ENCODE data around the gene ZNF619.

ZNF619 gene

GRCh38 chr3:40465111-40465407, 11.9 kb upstream of the ZNF619 start:
- Histone ChIP-seq H3K36me3 (ENCODE audit: control insufficient read depth, insufficient read depth, low read length) (peaks cover 55% of the 10 kb centered on the region), H3K4me3 (ENCODE audit: low read depth, low read length) (no peak overlapping the region), H3K9ac (ENCODE audit: low read depth, low read length) (no peak overlapping the region), H3K4me1 (ENCODE audit: control insufficient read depth, insufficient read depth, low read length) (no peaks in the 10 kb centered on the region), H3K9me3 (ENCODE audit: control insufficient read depth, insufficient read depth, low read length) (no peaks in the 10 kb centered on the region), H3K27me3 (ENCODE audit: control insufficient read depth, insufficient read depth, low read length) (no peaks in the 10 kb centered on the region), H3K27ac (ENCODE audit: low read depth, low read length) (no peak overlapping the region)

- Histone ChIP-seq H3K9ac (ENCODE audit: low read depth, low read length) (no peak overlapping the region), H3K9me3 (ENCODE audit: control insufficient read depth, insufficient read depth, low read length) (no peaks in the 10 kb centered on the region), H3K27me3 (ENCODE audit: control insufficient read depth, insufficient read depth, low read length) (no peaks in the 10 kb centered on the region), H3K27ac (ENCODE audit: low read depth, low read length) (no peak overlapping the region), H3K4me1 (ENCODE audit: control insufficient read depth, insufficient read depth, low read length) (no peaks in the 10 kb centered on the region), H3K4me3 (ENCODE audit: low read depth, low read length) (no peak overlapping the region), H3K36me3 (ENCODE audit: control insufficient read depth, insufficient read depth, low read length) (peaks cover 51% of the 10 kb centered on the region)
Measured at GRCh38 chr3:40465456-40465855, 11.5 kb upstream of the ZNF619 start.

GRCh38 chr3:40468018-40468417, 8.9 kb upstream of the ZNF619 start:
- no peak overlapping the region for H3K27ac ChIP-seq (ENCODE audit: low read depth, low read length)
- H3K4me3 ChIP-seq (ENCODE audit: low read depth, low read length) = no peak overlapping the region
- no peaks in the 10 kb centered on the region for H3K27me3 ChIP-seq (ENCODE audit: control insufficient read depth, insufficient read depth, low read length)

GRCh38 chr3:40470701-40471100, 6.2 kb upstream of the ZNF619 start:
- Histone ChIP-seq H3K4me3 (ENCODE audit: low read depth, low read length) (no peak overlapping the region), H3K9ac (ENCODE audit: low read depth, low read length) (no peak overlapping the region), H3K36me3 (ENCODE audit: control insufficient read depth, insufficient read depth, low read length) (peaks cover 7% of the 10 kb centered on the region), H3K27me3 (ENCODE audit: control insufficient read depth, insufficient read depth, low read length) (no peaks in the 10 kb centered on the region), H3K4me1 (ENCODE audit: control insufficient read depth, insufficient read depth, low read length) (no peaks in the 10 kb centered on the region), H3K27ac (ENCODE audit: low read depth, low read length) (no peak overlapping the region), H3K9me3 (ENCODE audit: control insufficient read depth, insufficient read depth, low read length) (no peaks in the 10 kb centered on the region)

More at GRCh38 chr3:40468018-40468417, 8.9 kb upstream of the ZNF619 start:
- Histone ChIP-seq H3K4me1 (ENCODE audit: control insufficient read depth, insufficient read depth, low read length) (no peaks in the 10 kb centered on the region), H3K9ac (ENCODE audit: low read depth, low read length) (no peak overlapping the region), H3K36me3 (ENCODE audit: control insufficient read depth, insufficient read depth, low read length) (peaks cover 25% of the 10 kb centered on the region), H3K9me3 (ENCODE audit: control insufficient read depth, insufficient read depth, low read length) (no peaks in the 10 kb centered on the region)

- Histone ChIP-seq H3K4me1 (ENCODE audit: control insufficient read depth, insufficient read depth, low read length) (peaks cover 11% of the 10 kb centered on the region; the same call in 1 of the 2 replicates), H3K27ac (ENCODE audit: low read depth, low read length) (no peak overlapping the region), H3K4me3 (ENCODE audit: low read depth, low read length) (peak overlapping the region; percentile 62), H3K9ac (ENCODE audit: low read depth, low read length) (no peak overlapping the region), H3K27me3 (ENCODE audit: control insufficient read depth, insufficient read depth, low read length) (no peaks in the 10 kb centered on the region), H3K9me3 (ENCODE audit: control insufficient read depth, insufficient read depth, low read length) (no peaks in the 10 kb centered on the region), H3K36me3 (ENCODE audit: control insufficient read depth, insufficient read depth, low read length) (no peaks in the 10 kb centered on the region)
Measured at GRCh38 chr3:40477666-40478065, 744 bp downstream of the ZNF619 start.

- no peak overlapping the region for H3K4me3 ChIP-seq (ENCODE audit: low read depth, low read length)
- H3K4me1 ChIP-seq (ENCODE audit: control insufficient read depth, insufficient read depth, low read length) = no peaks in the 10 kb centered on the region
- no peaks in the 10 kb centered on the region for H3K27me3 ChIP-seq (ENCODE audit: control insufficient read depth, insufficient read depth, low read length)
- H3K36me3 ChIP-seq (ENCODE audit: control insufficient read depth, insufficient read depth, low read length) = peaks cover 3% of the 10 kb centered on the region; the same call in 1 of the 2 replicates
- H3K9me3 ChIP-seq (ENCODE audit: control insufficient read depth, insufficient read depth, low read length) = peaks cover 15% of the 10 kb centered on the region
- no peak overlapping the region for H3K9ac ChIP-seq (ENCODE audit: low read depth, low read length)
- H3K27ac ChIP-seq (ENCODE audit: low read depth, low read length) = no peak overlapping the region
Measured at GRCh38 chr3:40487172-40487571, 10.2 kb downstream of the ZNF619 start.

- 0 out of 2 replicates have a peak, but pooled peaks cover 2% of the 10 kb centered on the region for H3K4me1 ChIP-seq (ENCODE audit: control insufficient read depth, insufficient read depth, low read length)
- no peak overlapping the region for H3K9ac ChIP-seq (ENCODE audit: low read depth, low read length)
- no peak overlapping the region for H3K4me3 ChIP-seq (ENCODE audit: low read depth, low read length)
- H3K27ac ChIP-seq (ENCODE audit: low read depth, low read length) = no peak overlapping the region
- peaks cover 15% of the 10 kb centered on the region for H3K9me3 ChIP-seq (ENCODE audit: control insufficient read depth, insufficient read depth, low read length)
- peaks cover 3% of the 10 kb centered on the region; the same call in 1 of the 2 replicates for H3K36me3 ChIP-seq (ENCODE audit: control insufficient read depth, insufficient read depth, low read length)
- H3K27me3 ChIP-seq (ENCODE audit: control insufficient read depth, insufficient read depth, low read length) = no peaks in the 10 kb centered on the region
Measured at GRCh38 chr3:40490916-40491315, 14.0 kb downstream of the ZNF619 start.

GRCh38 chr3:40494698-40495097, 17.8 kb downstream of the ZNF619 start:
- H3K4me3 ChIP-seq (ENCODE audit: low read depth, low read length) = no peak overlapping the region
- no peaks in the 10 kb centered on the region for H3K27me3 ChIP-seq (ENCODE audit: control insufficient read depth, insufficient read depth, low read length)
- H3K27ac ChIP-seq (ENCODE audit: low read depth, low read length) = no peak overlapping the region
- H3K9me3 ChIP-seq (ENCODE audit: control insufficient read depth, insufficient read depth, low read length) = no peaks in the 10 kb centered on the region
- H3K4me1 ChIP-seq (ENCODE audit: control insufficient read depth, insufficient read depth, low read length) = 0 out of 2 replicates have a peak, but pooled peaks cover 2% of the 10 kb centered on the region
- no peaks in the 10 kb centered on the region for H3K36me3 ChIP-seq (ENCODE audit: control insufficient read depth, insufficient read depth, low read length)
- no peak overlapping the region for H3K9ac ChIP-seq (ENCODE audit: low read depth, low read length)

- H3K27me3 ChIP-seq (ENCODE audit: control insufficient read depth, insufficient read depth, low read length) = no peaks in the 10 kb centered on the region
- H3K9me3 ChIP-seq (ENCODE audit: control insufficient read depth, insufficient read depth, low read length) = no peaks in the 10 kb centered on the region
- H3K27ac ChIP-seq (ENCODE audit: low read depth, low read length) = no peak overlapping the region
- 0 out of 2 replicates have a peak, but pooled peaks cover 2% of the 10 kb centered on the region for H3K4me1 ChIP-seq (ENCODE audit: control insufficient read depth, insufficient read depth, low read length)
- H3K36me3 ChIP-seq (ENCODE audit: control insufficient read depth, insufficient read depth, low read length) = no peaks in the 10 kb centered on the region
- H3K4me3 ChIP-seq (ENCODE audit: low read depth, low read length) = no peak overlapping the region
- no peak overlapping the region for H3K9ac ChIP-seq (ENCODE audit: low read depth, low read length)
Measured at GRCh38 chr3:40497288-40497687, 20.4 kb downstream of the ZNF619 start.

- Histone ChIP-seq H3K9me3 (ENCODE audit: control insufficient read depth, insufficient read depth, low read length) (no peaks in the 10 kb centered on the region), H3K4me3 (ENCODE audit: low read depth, low read length) (no peak overlapping the region), H3K36me3 (ENCODE audit: control insufficient read depth, insufficient read depth, low read length) (no peaks in the 10 kb centered on the region), H3K27ac (ENCODE audit: low read depth, low read length) (no peak overlapping the region), H3K9ac (ENCODE audit: low read depth, low read length) (no peak overlapping the region), H3K4me1 (ENCODE audit: control insufficient read depth, insufficient read depth, low read length) (no peaks in the 10 kb centered on the region), H3K27me3 (ENCODE audit: control insufficient read depth, insufficient read depth, low read length) (no peaks in the 10 kb centered on the region)
Measured at GRCh38 chr3:40499952-40500351, 23.0 kb downstream of the ZNF619 start.

GRCh38 chr3:40502034-40502433, 25.1 kb downstream of the ZNF619 start:
- Histone ChIP-seq H3K27me3 (ENCODE audit: control insufficient read depth, insufficient read depth, low read length) (no peaks in the 10 kb centered on the region), H3K4me3 (ENCODE audit: low read depth, low read length) (no peak overlapping the region), H3K9ac (ENCODE audit: low read depth, low read length) (no peak overlapping the region), H3K36me3 (ENCODE audit: control insufficient read depth, insufficient read depth, low read length) (no peaks in the 10 kb centered on the region), H3K4me1 (ENCODE audit: control insufficient read depth, insufficient read depth, low read length) (peaks cover 3% of the 10 kb centered on the region; the same call in 1 of the 2 replicates), H3K27ac (ENCODE audit: low read depth, low read length) (no peak overlapping the region), H3K9me3 (ENCODE audit: control insufficient read depth, insufficient read depth, low read length) (no peaks in the 10 kb centered on the region)
